Fibroblast of villous mesenchyme (primary cell): Measurements from ENCODE around the gene GTF3C6. TPM values are rescaled to one million over a fixed set of nuclear protein-coding genes. Genes with fewer than 3 reads are reported as not detected.

Experiments
- DNase-seq: peaks from one replicate; pipeline ENCODE4 v3.0.0-alpha.2; 2010; ENCODE audit warnings: low read depth
- H3K4me3 ChIP-seq: 2 replicates; pipeline ENCODE4 v1.5.1; 2011; ENCODE audit warnings: low read depth, mild to moderate bottlenecking, low read length
- total RNA-seq: library from RNA; depleted of rRNA; stranded (reverse); fragments of >200 nt; gene quantifications from 2 replicates; pipeline ENCODE4 v1.2.3, GENCODE V29; 2012
- TF ChIP-seq, protein P1 (sequence below): IDR thresholded peaks from 2 replicates; pipeline ENCODE4 v1.5.1; 2012; ENCODE audit warnings: low read depth, mild to moderate bottlenecking, low read length; ENCODE audit not compliant: insufficient read depth

GTF3C6 gene
- total RNA-seq, 1 donor: 65.2 TPM

DNA sequence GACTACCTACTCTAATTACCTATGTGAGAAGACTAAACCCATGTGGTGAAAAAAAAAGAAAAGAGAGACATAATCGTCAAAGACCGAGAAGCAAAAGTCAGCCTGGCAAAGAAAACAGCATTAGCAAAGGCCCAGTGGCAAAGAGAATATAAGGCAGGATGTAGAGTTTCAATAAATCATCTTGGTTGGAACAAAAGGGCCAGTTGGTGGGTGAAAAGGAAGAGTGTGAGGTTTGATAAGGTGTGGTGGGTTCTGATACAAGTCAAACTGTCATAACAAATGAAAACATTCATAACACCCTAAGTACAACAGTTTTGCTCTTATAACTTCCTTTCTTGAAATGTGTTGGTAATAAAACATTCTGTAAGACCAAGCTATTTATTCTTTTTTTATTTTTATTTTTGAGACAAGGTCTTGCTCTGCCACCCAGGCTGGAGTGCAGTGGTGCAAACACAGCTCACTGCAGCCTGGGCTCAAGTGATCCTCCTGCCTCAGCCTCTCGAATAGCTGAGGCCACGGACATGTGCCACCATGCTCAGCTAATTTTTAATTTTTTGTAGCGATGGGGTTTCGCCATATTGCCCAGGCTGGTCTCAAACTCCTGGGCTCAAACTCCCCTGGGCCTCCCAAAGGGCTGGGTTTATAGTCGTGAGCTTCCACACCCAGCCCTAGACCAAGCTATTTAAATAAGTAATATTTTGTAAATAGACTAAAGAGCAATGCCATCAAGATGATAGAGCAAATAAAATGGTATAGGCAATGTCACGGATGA, 18.9 kb upstream of the GTF3C6 start:
- no peak for DNase-seq
- TF ChIP-seq, protein P1, sequence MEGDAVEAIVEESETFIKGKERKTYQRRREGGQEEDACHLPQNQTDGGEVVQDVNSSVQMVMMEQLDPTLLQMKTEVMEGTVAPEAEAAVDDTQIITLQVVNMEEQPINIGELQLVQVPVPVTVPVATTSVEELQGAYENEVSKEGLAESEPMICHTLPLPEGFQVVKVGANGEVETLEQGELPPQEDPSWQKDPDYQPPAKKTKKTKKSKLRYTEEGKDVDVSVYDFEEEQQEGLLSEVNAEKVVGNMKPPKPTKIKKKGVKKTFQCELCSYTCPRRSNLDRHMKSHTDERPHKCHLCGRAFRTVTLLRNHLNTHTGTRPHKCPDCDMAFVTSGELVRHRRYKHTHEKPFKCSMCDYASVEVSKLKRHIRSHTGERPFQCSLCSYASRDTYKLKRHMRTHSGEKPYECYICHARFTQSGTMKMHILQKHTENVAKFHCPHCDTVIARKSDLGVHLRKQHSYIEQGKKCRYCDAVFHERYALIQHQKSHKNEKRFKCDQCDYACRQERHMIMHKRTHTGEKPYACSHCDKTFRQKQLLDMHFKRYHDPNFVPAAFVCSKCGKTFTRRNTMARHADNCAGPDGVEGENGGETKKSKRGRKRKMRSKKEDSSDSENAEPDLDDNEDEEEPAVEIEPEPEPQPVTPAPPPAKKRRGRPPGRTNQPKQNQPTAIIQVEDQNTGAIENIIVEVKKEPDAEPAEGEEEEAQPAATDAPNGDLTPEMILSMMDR: no peak
- no peak overlapping the region for H3K4me3 ChIP-seq

DNA sequence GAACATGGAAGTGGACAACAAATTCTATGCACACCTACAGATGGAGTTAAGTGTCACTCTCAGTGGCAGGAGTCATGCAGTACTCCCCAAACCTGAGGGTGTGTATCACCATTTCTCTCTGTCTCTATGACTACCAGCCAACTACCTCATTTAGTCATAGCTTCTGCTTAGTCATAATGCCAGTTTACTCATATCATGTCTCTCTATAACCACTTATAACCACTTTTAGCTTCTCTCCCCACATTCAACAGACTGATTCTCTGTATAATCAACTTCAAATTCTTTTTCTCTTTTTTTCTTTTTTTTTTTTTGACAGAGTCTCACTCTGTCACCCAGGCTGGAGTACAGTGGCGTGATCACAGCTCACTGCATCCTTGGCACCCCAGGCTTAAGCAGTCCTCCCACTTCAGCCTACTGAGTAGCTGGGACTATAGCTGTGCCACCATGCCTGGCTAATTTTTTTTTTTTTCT, 13.8 kb upstream of the GTF3C6 start:
- no peak overlapping the region for H3K4me3 ChIP-seq
- DNase-seq: peak; percentile 32
- TF ChIP-seq, protein P1: no peak

DNA sequence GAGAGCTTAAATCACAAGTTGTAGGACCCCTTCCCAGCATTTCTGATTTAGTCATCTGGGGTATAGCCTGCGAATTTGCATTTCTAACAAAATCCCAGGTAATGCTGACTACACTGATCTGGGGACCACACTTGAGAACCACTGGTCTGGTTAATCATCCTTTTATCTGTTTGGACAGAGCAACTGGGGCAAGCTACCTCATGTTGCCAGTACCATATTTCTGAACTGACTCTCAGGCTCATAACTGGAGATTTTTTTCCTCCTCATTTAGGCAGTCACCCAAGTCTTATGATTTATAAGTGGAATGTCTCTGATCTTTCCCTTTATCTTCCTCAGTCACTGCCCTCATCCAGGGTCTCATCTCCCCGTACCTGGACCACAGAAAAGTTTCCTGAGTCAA, 12.0 kb upstream of the GTF3C6 start:
- no peak overlapping the region for H3K4me3 ChIP-seq
- DNase-seq: no peak
- TF ChIP-seq, protein P1: no peak

DNA sequence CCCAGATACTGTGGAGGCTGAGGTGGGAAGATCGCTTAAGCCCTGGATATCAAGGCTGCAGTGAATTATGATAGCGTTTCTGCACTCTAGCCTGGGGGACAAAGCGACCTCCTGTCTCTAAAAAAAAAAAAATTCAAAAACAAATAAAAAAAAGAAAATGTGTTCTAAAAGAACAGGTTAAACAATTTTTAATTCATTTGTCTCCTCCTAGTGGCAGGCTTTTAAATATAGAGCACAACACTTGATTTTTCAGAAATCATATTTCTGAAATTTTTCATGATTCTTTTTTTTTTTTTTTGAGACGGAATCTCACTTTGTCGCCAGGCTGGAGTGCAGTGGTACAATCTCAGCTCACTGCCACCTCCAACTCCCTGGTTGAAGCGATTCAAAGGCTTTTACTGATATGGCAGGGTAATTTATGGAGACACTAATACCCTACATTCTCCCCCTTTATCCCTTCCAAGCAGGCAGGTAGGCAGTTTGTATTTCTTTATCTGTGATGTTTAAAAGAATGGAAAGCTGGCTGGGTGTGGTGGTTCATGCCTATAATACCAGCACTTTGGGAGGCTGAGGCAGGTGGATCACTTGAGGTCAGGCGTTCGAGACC, 8.7 kb upstream of the GTF3C6 start:
- TF ChIP-seq, protein P1: peak; percentile 43
- DNase-seq: peak; percentile 53
- no peak overlapping the region for H3K4me3 ChIP-seq

DNA sequence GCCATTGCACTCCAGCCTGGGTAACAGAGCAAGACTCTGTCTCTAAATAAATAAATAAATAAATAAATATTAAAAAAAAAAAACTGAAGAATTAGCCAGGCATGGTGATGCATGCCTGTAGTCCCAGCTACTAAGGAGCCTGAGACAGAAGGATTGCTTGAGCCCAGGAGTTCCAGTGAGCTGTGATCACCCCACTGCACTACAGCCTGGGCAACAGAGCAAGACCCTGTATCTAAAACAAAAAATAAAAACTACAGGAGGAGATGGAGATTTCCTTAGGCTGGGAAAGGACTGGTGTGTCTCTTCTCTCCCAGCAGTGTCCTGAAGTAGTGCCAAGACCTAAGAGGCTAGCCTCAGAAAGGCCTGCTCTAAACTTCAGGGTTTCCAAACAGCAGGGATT, 8.1 kb upstream of the GTF3C6 start:
- TF ChIP-seq, protein P1: no peak
- no peak overlapping the region for H3K4me3 ChIP-seq
- DNase-seq: no peak

DNA sequence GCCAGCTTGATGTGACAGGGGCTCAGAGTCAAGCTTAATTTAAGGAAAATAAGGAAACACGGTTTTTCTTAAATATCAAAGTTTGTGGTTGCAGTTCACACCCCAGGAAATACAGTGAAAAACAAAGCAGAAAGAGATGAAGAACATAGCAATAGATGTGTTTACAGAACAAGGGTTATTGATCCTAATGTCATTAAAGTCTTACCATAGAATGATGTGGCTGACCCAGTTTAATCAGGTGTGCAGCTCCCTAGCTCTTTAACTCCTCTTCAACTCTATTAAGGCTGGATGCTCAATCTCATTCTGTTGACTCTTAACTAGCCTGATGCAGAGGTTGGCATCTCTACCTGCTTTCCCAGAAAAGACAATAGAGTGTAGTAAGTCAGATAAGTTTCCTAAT, 7.5 kb upstream of the GTF3C6 start:
- H3K4me3 ChIP-seq: no peak overlapping the region
- DNase-seq: no peak
- TF ChIP-seq, protein P1: no peak
